HCT116 (cell line): ENCODE measurements around the gene DTNBP1.

Experiments used
- CBX3 ChIP-seq: IDR thresholded peaks from 2 replicates; pipeline ENCODE4 v1.6.1; 2012; ENCODE audit warnings: low read depth
- EGR1 ChIP-seq: IDR thresholded peaks from 2 replicates; pipeline ENCODE4 v1.6.1; 2012; ENCODE audit warnings: low read depth
- EZH2 ChIP-seq: fragments of 200-600 bp; sonication (generic); IDR thresholded peaks from 2 replicates; pipeline ENCODE4 v1.6.1; 2017; ENCODE audit warnings: antibody characterized with exemption, mixed run types
- FOSL1 ChIP-seq: IDR thresholded peaks from 2 replicates; pipeline ENCODE4 v1.6.1; 2012; ENCODE audit warnings: low read depth
- JUND ChIP-seq: IDR thresholded peaks from 2 replicates; pipeline ENCODE4 v1.6.1; 2012
- MAX ChIP-seq: IDR thresholded peaks from 2 replicates; pipeline ENCODE4 v1.6.1; 2012
- POLR2A ChIP-seq: IDR thresholded peaks from 2 replicates; pipeline ENCODE4 v1.7.0; 2011; ENCODE audit warnings: borderline replicate concordance; ENCODE audit not compliant: insufficient read depth, insufficient read length; ENCODE audit errors: extremely low read depth
- POLR2AphosphoS5 ChIP-seq: IDR thresholded peaks from 2 replicates; pipeline ENCODE4 v1.6.1; 2011; ENCODE audit warnings: mild to moderate bottlenecking, low read depth, low read length, moderate library complexity
- RAD21 ChIP-seq: IDR thresholded peaks from 2 replicates; pipeline ENCODE4 v1.6.1; 2012; ENCODE audit warnings: low read depth, mild to moderate bottlenecking
- SRF ChIP-seq: IDR thresholded peaks from 2 replicates; pipeline ENCODE4 v1.6.1; 2012; ENCODE audit warnings: low read depth
- ZNF274 ChIP-seq: fragments of 200-500 bp; sonication (Bioruptor generic); IDR thresholded peaks from 2 replicates; pipeline ENCODE4 v1.6.1; 2014; ENCODE audit warnings: mild to moderate bottlenecking, low read depth, low read length, inconsistent platforms
- TF ChIP-seq, protein P1 (sequence below): IDR thresholded peaks from 2 replicates; pipeline ENCODE4 v1.6.1; 2012; ENCODE audit warnings: low read depth
- TF ChIP-seq, protein P2 (sequence below), 3 experiments: fragments of 200-600 bp in 1 of 3; sonication (generic) in 1 of 3; IDR thresholded peaks in 2 of 3; conservative IDR thresholded peaks in 1 of 3; 2 replicates each; pipeline ENCODE4 v1.5.1; 2012 to 2017; ENCODE audit warnings: low read depth in 2 of 3, low read length in 2 of 3, antibody characterized with exemption in 1 of 3, borderline replicate concordance in 1 of 3, control low read depth in 1 of 3, mild to moderate bottlenecking in 1 of 3, mixed read lengths in 1 of 3, mixed run types in 1 of 3, moderate library complexity in 1 of 3; ENCODE audit not compliant: insufficient read depth in 1 of 3

- TF ChIP-seq, protein P1, sequence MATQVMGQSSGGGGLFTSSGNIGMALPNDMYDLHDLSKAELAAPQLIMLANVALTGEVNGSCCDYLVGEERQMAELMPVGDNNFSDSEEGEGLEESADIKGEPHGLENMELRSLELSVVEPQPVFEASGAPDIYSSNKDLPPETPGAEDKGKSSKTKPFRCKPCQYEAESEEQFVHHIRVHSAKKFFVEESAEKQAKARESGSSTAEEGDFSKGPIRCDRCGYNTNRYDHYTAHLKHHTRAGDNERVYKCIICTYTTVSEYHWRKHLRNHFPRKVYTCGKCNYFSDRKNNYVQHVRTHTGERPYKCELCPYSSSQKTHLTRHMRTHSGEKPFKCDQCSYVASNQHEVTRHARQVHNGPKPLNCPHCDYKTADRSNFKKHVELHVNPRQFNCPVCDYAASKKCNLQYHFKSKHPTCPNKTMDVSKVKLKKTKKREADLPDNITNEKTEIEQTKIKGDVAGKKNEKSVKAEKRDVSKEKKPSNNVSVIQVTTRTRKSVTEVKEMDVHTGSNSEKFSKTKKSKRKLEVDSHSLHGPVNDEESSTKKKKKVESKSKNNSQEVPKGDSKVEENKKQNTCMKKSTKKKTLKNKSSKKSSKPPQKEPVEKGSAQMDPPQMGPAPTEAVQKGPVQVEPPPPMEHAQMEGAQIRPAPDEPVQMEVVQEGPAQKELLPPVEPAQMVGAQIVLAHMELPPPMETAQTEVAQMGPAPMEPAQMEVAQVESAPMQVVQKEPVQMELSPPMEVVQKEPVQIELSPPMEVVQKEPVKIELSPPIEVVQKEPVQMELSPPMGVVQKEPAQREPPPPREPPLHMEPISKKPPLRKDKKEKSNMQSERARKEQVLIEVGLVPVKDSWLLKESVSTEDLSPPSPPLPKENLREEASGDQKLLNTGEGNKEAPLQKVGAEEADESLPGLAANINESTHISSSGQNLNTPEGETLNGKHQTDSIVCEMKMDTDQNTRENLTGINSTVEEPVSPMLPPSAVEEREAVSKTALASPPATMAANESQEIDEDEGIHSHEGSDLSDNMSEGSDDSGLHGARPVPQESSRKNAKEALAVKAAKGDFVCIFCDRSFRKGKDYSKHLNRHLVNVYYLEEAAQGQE = no peak
- TF ChIP-seq POLR2A (no peak), FOSL1 (no peak), EGR1 (no peak), ZNF274 (no peak), EZH2 (no peak), MAX (no peak), SRF (no peak), JUND (no peak), POLR2AphosphoS5 (no peak), CBX3 (no peak), RAD21 (no peak)
- TF ChIP-seq, protein P2, sequence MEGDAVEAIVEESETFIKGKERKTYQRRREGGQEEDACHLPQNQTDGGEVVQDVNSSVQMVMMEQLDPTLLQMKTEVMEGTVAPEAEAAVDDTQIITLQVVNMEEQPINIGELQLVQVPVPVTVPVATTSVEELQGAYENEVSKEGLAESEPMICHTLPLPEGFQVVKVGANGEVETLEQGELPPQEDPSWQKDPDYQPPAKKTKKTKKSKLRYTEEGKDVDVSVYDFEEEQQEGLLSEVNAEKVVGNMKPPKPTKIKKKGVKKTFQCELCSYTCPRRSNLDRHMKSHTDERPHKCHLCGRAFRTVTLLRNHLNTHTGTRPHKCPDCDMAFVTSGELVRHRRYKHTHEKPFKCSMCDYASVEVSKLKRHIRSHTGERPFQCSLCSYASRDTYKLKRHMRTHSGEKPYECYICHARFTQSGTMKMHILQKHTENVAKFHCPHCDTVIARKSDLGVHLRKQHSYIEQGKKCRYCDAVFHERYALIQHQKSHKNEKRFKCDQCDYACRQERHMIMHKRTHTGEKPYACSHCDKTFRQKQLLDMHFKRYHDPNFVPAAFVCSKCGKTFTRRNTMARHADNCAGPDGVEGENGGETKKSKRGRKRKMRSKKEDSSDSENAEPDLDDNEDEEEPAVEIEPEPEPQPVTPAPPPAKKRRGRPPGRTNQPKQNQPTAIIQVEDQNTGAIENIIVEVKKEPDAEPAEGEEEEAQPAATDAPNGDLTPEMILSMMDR (IDR thresholded peaks at IDR 0.05 in 2 of 3, conservative IDR thresholded peaks at IDR 0.05 in 1 of 3; ENCODE audit: borderline replicate concordance in 1 of 3, insufficient read depth in 1 of 3, low read depth in 2 of 3, low read length in 2 of 3) = no peak
Observed at GRCh38 chr6:15630202-15630601, 32.6 kb downstream of the DTNBP1 start.
